GM18873 (cell line): ENCODE measurements around the gene CNGB1.

ENCODE experiments used
- ATAC-seq: cut with Tn5 transposase; IDR thresholded peaks from one replicate; pipeline ENCODE4 v1.9.1; 2021; ENCODE audit warnings: mild to moderate bottlenecking, moderate library complexity, moderate number of reproducible peaks; ENCODE audit not compliant: unreplicated experiment, low FRiP score

The CNGB1 gene

DNA sequence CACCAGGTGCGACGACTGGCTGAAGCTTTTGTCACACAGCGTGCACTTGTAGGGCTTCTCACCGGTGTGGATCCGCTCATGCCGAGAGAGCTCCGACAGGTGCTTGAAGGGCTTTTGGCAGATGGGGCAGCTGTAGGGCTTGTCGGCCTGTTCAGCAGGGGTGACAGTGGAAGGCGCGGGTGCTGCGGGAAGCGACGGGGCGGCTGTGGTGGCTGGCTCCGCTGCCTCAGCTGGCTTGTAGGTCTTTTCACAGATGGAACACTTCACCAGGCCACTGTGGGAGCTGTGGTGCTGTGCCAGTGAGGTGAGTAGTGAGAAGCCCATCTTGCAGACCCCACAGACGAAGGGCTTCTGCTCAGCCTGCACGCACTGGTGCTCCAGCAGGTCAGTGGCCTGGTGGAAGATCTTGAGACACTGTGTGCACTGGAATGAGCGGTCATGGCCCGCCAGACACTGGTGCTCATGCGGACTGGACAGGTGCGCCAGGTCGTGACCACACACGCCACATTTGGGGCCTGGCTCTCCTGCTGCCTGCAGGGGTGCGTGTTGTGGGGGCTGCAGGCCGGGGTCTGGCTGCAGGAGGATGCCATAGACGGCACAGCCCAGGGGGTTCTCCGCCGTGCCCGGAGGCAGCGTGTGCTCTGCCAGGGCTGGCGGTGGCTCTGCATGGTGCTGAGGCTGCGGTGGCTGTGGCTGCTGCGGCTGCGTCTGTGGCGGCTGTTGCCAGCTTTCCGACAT is 26.8 kb upstream of the CNGB1 start:
- ATAC-seq: no peak

- no peak for ATAC-seq
These were observed 26.2 kb upstream of the CNGB1 start for GRCh38 chr16:57997176-57997527.

GRCh38 chr16:57996406-57997175 is 25.7 kb upstream of the CNGB1 start:
- ATAC-seq: no peak

- no peak for ATAC-seq
These were observed 24.9 kb upstream of the CNGB1 start for GRCh38 chr16:57995721-57996405.

DNA sequence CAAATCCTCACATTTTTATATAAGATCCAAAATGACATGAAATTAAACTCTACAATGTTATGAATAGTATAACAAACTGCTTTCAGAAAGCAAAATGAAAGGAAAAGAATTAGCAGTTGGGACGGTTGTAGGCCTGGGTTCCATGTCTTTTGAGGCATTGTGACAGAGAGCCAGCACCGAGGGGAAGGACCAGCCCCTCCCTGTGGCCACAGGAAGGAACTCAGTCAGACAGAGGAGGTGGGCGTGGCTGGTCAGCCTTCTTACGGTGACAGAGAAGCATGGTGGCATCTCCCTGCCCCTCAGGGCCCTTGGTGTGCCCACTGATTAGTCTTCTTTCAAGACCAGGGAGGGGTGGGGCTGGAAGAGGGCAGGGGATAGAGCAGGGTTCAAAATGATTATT is 23.9 kb upstream of the CNGB1 start:
- no peak for ATAC-seq

- ATAC-seq: no peak
These were observed 23.4 kb upstream of the CNGB1 start for GRCh38 chr16:57994361-57994760.

GRCh38 chr16:57993897-57994296 is 23.0 kb upstream of the CNGB1 start:
- no peak for ATAC-seq

DNA sequence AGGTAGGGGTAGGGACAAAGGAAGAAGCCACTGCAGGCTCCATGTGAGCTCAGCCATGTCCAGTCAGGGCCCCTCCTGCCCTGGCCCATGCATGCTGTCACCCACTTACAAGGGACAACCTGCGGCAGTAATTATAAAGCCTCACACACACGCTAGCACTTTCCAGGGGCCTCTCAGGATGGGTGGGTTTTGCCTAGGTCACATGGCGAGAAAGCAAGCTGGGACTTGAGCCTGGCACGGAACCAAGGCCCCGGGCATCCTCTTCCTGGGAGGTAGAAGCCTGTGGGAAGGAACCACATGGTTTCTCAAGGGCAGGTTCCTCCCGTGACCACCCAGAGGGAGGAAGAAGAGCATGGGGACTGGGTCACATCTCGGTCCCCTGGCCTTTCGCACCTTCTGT is 22.5 kb upstream of the CNGB1 start:
- ATAC-seq: no peak

- ATAC-seq: no peak
These were observed 21.2 kb upstream of the CNGB1 start for GRCh38 chr16:57992084-57992483.

DNA sequence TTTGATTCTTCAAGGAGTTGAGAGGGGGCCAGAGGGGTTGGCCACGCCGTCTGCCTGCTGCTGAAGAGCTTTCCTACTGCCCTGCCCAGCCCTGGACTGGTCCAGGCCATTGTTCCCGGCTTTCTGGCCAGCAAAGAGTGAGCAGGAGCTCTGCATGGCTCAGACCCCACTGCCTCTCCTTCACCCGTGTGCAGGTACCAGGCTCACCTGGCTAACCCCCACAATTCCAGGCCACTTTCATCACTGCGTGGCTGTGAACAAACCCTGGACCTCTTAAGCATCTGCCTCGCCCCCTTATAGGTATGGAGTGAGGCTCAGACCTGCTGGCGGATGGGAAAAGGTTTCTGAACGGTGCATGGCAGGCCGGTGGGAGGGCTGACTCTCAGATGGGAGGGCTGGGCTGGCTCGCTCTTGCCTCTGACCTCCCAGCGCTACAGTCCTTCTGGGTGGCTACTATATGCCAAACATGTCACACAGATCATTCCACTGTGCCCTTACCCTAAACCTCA is 20.7 kb upstream of the CNGB1 start:
- ATAC-seq: no peak

DNA sequence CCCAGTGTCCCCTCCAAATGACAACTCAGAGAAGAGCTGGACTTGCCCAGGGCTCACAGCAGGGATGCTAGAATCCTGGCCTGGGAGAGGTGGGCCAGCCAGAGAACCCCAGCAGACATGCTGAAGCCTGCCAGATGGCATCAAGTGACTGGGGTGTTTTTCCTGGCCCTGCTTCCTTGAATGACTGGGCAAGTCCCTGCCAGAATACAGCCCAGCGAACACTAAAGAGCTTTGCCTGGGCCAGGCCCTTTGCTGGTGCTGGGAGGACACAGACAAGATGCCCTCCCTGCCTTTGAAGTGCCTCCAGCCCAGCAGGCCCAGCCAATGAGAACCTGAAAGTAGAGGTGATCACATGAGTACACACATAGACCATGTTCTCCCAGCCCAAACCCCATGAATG is 18.0 kb upstream of the CNGB1 start:
- ATAC-seq: no peak

GRCh38 chr16:57987441-57988177 is 16.7 kb upstream of the CNGB1 start:
- ATAC-seq: no peak

DNA sequence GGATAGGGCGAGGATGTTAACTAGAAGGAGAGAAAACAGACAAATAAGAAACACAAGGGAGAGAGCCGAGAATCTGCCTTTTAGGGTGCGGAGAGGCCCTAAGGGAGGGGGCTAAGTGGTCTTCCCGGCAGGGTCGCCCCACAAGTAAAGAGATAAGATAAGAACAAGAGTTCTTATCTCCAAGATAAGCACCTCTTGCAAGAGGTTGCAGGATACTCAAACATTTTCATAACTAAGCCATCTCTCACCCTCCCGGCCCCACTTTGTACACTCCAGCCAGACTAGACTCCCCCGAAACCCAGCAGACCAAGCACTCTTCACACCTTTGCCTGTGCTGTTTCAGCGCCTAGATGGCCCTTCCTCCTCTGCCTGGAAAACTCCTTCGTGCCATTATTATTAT is 15.3 kb upstream of the CNGB1 start:
- no peak for ATAC-seq

GRCh38 chr16:57985204-57986181 is 14.6 kb upstream of the CNGB1 start:
- ATAC-seq: no peak

DNA sequence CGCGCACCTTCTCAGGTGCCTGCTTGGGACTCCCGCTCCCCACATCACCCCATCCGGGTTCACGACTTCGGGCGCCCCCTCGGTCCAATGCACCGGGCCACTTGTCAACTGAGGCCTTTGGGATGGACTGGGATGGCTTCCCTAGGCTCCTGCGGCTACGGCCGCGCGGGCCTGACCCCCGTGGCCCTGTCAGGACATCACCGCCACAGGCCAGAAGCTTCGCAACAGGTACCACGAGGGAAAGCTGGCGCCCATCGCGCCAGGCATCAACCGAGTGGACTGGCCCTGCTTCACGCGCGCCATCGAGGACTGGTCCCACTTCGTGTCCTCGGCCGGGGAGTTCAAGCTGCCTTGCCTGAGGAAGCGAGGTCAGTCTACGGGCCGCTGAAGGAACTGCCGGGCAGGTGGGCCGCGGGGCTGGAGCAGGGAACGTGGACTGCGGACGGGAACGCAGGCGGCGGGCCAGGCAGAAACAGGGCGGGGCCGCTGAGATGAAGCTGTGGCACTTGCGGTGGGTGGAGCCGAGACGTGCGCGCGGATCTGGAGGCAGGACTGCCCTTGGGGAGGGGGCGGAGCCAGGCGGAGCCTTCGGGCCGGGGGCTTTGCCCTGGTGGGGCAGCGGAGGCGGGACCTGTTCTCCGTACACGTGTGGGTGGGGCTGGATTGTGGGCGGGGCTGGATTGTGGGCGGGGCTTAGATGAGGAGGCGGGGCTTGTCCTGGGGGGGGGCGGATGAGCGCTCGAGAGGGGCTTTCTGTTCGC is 13.7 kb upstream of the CNGB1 start:
- ATAC-seq: no peak

DNA sequence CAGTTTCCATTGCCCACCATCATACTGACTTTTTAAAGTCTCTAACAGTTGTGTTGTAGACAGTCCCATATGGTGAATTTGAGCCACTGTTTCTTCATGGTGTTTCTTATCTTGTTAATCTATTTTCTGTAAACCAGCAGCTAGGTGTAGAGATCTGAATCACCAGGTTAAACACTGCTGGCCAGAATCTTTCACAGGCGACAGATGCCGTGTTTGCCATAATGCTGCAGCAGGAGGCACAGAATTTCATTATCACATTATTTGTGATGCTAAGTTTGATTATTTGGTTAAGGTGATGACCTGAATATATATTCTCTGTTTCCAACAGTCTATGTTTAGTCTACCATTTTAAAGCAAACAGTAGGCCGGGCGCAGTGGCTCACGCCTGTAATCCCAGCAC is 11.5 kb upstream of the CNGB1 start:
- no peak for ATAC-seq

DNA sequence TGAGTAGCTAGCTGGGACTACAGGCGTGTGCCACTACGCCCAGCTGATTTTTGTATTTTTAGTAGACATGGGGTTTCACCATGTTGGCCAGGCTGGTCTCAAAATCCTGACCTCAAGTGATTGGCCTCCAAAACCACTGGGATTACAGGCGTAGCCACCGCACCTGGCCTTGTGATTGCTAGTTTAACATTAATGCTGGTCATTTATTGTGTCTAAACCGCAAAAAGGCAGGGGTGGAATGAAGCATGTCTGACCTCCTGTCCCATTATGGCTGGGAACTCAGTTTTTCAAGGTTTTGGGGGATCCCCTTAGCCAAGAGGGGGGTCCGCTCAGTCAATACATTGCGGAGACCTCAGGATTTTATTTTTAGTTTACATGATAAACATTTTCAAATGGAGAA is 10.7 kb upstream of the CNGB1 start:
- ATAC-seq: no peak

- ATAC-seq: no peak
These were observed 8.2 kb upstream of the CNGB1 start for GRCh38 chr16:57979006-57979585.
